Stimulated activated naive CD8-positive, alpha-beta T cell treated with anti-CD3 and anti-CD28 coated beads, Interleukin-15, Interleukin-2, amounts not matched to agents 100 U/mL and 50 U/mL, for 24 hours (primary cell): ENCODE data around the gene GPR179.

Experiments
- ATAC-seq: fragments of 150-1000 bp; cut with Tn5 transposase; one replicate; pipeline ENCODE4 v1.10.0; 2021
- DNase-seq: peaks from one replicate; pipeline ENCODE4 v3.0.0; 2021

The GPR179 gene

GRCh38 chr17:38343608-38344419 lies at the start of gene GPR179:
GPR179 (minus strand) TSS chr17:38343956; CDS start chr17:38343789, 167 bp downstream.
- DNase-seq (no peak), ATAC-seq (no peak)

DNA sequence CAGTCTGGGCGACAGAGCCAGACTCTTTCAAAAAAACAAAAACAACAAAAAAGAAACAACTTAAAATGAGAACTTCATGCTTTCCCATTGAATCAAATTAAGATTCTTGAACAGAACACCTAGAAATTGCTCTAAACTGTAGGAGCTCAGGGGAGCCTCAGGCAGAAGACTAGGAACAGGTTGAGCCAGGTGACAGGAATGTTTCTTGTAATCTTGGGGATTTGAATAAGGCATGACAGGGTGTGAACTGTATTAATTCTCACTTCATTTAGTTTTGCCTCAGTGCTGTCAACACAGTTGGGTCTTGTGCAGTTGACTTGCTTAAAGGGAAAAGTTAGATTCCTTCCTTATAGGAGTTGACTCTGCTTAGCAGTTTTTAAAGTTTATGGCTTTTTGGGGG lies 35.7 kb upstream of the GPR179 start:
- ATAC-seq = no peak

GRCh38 chr17:38369124-38369886 lies 25.5 kb upstream of the GPR179 start:
- ATAC-seq = no peak
- no peak for DNase-seq

More for the DNA sequence above, 35.7 kb upstream of the GPR179 start:
- DNase-seq = no peak

GRCh38 chr17:38364741-38365140 lies 21.0 kb upstream of the GPR179 start:
- DNase-seq (no peak), ATAC-seq (no peak)

DNA sequence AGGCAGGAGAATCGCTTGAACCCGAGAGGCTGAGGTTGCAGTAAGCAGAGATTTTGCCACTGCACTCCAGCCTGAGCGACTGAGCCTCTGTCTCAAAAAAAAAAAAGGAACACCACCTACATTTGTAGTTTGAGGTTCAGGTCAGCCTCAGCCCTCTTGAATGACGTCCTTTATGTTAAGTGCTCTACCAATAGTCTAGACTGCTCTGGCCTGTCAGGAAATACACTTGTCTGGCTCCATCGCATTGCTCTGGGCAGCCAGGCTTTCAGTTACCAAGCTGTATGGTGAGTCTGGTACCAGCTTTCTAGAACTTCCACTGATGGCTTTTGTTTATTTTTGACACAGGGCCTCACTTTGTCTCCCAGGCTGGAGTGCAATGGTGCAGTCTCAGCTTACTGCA lies 19.3 kb upstream of the GPR179 start:
- ATAC-seq (no peak), DNase-seq (no peak)

DNA sequence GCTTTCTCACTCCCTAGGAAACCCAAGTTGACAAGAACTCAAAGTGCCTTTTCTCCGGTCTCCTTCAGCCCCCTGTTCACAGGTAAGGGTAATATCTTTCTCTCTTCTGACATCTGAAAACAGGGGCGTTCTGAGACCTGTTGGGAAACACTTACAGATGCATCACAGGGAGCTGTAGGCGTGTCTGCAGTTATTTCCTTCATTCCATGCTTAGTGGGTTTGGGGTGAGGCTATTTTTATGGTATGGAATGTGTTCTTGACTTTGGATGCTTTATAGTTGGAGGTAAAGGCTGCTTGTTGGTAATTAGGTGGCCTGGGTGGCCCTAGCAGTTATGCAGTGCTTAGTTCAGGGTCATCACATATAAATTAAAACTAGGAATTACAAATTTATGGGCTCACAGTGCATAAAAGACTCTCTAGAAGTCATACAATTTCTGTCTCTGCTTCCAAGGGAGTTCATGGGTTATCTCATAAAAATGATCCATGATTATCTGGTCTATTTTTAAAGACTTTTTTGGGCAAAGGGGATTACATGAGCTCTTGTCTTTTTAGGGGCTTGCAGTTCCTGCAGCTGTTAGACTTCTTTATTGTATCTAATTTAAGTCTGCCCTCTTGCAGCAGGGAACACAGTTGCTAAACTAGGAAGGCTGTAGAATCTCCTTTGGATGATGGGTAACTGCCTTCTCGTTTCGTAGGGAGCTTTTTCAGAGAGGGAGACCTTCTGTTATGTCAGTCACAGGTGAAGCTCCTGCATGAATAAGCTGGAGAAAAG lies 18.1 kb upstream of the GPR179 start:
- no peak for DNase-seq
- ATAC-seq = no peak

- ATAC-seq (no peak), DNase-seq (no peak)
These were observed 15.1 kb upstream of the GPR179 start for GRCh38 chr17:38358586-38359513.

DNA sequence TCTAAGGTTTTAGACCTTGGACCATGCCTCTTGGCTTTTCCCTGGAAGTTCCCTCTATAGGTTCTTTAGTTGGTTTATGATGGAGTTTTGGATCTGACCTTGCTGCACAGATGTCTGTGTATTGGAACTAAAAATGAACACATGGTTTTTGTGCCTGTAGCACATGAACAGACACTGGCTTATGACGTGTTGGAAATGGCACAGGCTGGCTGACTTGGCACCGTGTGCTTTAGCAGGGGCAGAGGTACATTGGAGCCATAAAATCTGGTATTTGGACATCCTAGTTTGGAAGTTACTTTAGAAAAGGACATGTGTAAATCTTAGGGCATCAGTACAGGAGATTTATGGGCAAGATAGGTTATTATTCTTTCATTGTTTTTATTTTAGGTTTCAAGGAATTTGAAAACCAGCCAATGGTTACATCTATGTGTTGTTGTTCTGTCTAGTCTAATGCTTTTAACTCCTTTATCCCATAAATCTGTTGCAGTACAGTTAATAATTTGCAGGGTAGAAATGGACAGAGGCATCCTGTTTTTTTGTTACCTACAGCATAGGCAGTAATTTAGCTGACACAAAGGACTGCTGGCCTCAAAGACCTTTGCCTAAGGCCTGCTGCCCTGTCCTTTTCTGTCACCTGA lies 13.8 kb upstream of the GPR179 start:
- DNase-seq = no peak
- ATAC-seq = no peak

DNA sequence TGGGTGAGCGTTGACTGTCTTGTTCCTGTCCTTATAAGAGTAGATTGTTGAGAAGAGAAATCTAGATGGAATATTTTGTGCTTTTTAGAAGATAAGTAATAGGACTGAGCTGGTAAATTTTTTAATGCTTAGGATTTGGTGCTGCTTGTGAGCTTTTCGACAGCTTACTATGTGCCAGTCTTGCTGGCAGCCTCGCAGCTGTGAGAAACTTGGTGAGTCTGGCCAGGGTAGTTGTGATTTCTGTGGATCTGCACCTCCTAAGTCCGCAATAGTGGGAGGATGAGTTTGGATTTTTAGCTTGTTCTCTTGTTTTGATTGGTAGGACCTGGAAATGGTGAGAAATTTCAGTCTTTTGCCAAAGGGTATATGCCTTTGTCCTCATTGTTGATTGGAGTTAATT lies 11.5 kb upstream of the GPR179 start:
- DNase-seq (no peak), ATAC-seq (no peak)

GRCh38 chr17:38354466-38354865 lies 10.7 kb upstream of the GPR179 start:
- ATAC-seq (no peak), DNase-seq (no peak)

GRCh38 chr17:38353668-38354067 lies 9.9 kb upstream of the GPR179 start:
- ATAC-seq = no peak
- DNase-seq = no peak

- ATAC-seq = no peak
- DNase-seq = no peak
These were observed 9.4 kb upstream of the GPR179 start for GRCh38 chr17:38353086-38353604.

- DNase-seq (peak; percentile 37), ATAC-seq (peak; percentile 9)
These were observed 8.7 kb upstream of the GPR179 start for GRCh38 chr17:38352245-38353085.

DNA sequence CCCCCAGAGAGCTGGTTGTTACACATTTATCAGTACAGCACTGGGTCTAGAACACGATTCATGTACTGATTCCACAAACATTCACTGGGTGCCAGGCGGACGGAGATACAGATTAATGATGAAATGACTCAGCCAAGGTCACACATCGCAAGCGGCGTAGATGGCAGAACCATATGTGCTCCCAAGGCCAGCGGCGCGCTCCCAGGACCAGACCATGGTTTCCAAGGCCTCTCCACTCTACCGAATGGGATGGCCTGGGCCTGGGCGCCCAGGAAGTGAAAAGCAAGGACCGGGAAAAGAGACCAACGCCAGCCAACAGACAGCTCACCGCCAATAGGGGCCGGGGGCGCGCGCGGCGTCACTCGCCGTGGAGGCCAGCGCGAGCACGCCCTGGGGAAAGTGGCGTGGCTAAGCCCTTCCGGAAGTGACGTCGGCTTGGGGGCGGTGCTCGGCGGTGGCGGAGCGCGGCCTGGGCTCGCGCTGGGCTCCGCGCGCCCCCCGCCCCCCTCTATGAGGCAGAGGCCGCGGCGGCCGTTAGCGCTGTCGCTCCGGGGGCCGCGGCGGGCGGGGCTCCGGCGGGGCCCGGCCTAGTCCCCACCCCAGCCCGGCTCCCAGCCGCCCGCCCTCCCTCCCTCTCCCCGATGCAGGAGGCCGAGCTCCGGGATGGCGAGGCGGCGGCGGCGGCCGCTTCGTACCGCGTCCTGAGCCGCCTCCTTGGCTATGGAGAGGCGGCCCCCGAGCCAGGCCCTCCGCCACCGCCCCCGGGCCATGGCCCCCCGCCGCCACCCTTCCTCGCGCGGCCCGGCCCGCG lies 7.9 kb upstream of the GPR179 start, which contains the start of gene SOCS7:
TSS of gene SOCS7 (plus strand) at position 433 of the 811 bp plus-strand sequence. CDS start at position 642, 209 bp downstream.
- peak; percentile 98 for DNase-seq
- ATAC-seq = peak; percentile 96

DNA sequence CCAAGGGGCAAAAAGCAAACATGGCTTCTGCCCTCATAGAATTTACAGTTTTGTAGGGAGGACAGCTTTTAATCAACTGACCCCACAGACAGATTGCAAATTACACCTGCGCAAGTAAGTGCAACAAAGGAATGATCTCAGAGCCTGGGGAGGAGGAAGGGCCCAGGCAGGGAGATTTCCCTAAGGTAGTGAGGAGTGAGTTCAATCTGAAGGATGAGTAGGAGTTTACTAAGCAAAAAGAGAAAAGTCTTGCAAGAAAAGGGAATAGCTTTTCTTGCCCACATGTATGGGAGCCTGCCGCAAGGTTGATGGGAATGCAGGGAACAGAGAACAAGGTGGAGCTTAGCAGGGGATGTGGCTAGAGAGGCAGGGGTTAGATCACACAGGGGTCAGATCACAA lies 6.3 kb upstream of the GPR179 start:
- no peak for ATAC-seq
- no peak for DNase-seq

DNA sequence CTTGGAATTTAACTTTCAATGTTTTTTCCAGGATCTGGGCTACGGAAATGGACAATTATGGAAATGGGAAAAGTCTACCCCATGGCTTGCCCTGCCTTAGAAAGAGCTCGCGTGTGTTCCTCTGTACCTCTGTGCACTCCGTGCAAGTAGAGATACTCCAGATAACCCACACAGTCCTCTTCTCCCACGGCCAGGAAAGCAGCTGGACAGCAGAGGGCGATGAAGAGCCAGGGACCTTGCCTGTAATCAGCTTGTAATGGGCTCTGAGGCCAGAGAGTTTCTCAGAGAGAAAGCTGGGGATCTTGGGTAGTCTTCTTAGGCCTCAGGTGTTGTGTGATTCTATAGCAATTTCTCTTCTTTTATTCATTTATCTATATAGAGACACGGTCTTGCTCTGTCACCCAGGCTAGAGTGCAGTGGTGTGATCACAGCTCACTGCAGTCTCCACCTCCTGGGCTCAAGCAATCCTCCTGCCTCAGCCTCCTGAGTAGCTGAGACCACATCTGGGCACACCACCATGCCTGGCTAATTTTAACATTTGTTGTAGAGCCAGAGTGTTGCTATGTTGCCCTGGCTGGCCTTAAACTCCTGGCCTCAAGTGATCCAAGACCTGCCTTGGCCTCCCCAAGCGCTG lies 5.5 kb upstream of the GPR179 start:
- peak; percentile 61 for ATAC-seq
- peak; percentile 87 for DNase-seq

- ATAC-seq = no peak
- DNase-seq = no peak
These were observed 2.0 kb upstream of the GPR179 start for GRCh38 chr17:38345743-38346142.

DNA sequence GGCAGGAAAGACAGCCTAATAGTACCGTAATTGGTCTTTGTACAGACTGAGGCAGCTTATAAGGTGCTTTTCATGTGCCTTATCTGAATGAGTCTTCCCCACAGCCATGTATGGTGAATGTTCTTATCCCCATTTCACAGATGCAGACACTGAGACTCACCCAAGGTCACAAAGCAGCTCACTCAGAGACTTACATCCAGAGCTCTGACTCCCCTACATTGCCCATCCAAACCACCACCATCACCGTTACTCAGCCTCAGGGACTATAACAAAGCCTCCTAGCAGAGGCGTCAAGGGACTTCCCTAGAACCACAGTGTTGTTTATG lies 627 bp upstream of the GPR179 start:
- no peak for DNase-seq
- ATAC-seq = no peak
